IMR-90 (cell line): ENCODE measurements around the gene FANK1. TPM values are rescaled to one million over a fixed set of nuclear protein-coding genes. Genes with fewer than 3 reads are reported as not detected.
"Not testable (repeated sequence)": the region's sequence is repeated elsewhere in the genome, so short reads cannot be mapped to it uniquely, and the experiment has no call there.

ENCODE experiments used
- ATAC-seq: fragments of 200-7000 bp; cut with Tn5 transposase; 2 replicates; pipeline ENCODE4 v1.9.1; 2020; ENCODE audit warnings: low read depth, mild to moderate bottlenecking, moderate library complexity
- BruUV-seq: library from RNA; stranded (reverse); fragments of 400-500 nt; replicated peaks from 2 replicates; lab custom pipeline; 2021; lab: Mats Ljungman, UMichigan
- CTCF ChIA-PET: fragments of 300-600 bp; formaldehyde crosslinking; extraction: SDS; loops from one replicate; lab custom pipeline; 2021; ENCODE audit warnings: antibody characterized with exemption; lab: Yijun Ruan, JAX
- POLR2A ChIA-PET: fragments of 300-600 bp; sonication (Branson Sonifier 250); formaldehyde crosslinking; loops from one replicate; lab custom pipeline; 2022; ENCODE audit warnings: antibody characterized with exemption; ENCODE audit not compliant: unreplicated experiment; lab: Charles Lee
- DNase-seq: peaks from one replicate; pipeline ENCODE4 v3.0.0; 2013
- H2AFZ ChIP-seq: replicated peaks from 2 replicates; pipeline ENCODE3; 2013; ENCODE audit warnings: low read length, mild to moderate bottlenecking; ENCODE audit not compliant: poor library complexity
- H2AK5ac ChIP-seq: 2 replicates; pipeline ENCODE4 v1.6.1; 2013; ENCODE audit warnings: low read depth, low read length, inconsistent platforms
- H2AK9ac ChIP-seq: replicated peaks from 2 replicates; pipeline ENCODE3; 2013; ENCODE audit warnings: mild to moderate bottlenecking, low read depth, low read length, moderate library complexity; ENCODE audit not compliant: poor library complexity
- H2BK120ac ChIP-seq: 2 replicates; pipeline ENCODE4 v1.6.1; 2013; ENCODE audit warnings: low read depth, low read length, inconsistent platforms
- H2BK15ac ChIP-seq: 3 replicates; pipeline ENCODE4 v1.6.1; 2013; ENCODE audit warnings: low read depth, low read length, inconsistent platforms
- H2BK20ac ChIP-seq: 2 replicates; pipeline ENCODE4 v1.6.1; 2013; ENCODE audit warnings: low read depth, mild to moderate bottlenecking, inconsistent platforms, low read length, moderate library complexity
- H2BK5ac ChIP-seq: 2 replicates; pipeline ENCODE4 v1.6.1; 2013; ENCODE audit warnings: mild to moderate bottlenecking, low read depth, low read length, inconsistent platforms; ENCODE audit not compliant: poor library complexity, severe bottlenecking
- H3K14ac ChIP-seq: replicated peaks from 2 replicates; pipeline ENCODE4 v1.6.1; 2013; ENCODE audit warnings: low read depth, low read length, inconsistent platforms
- H3K18ac ChIP-seq: 2 replicates; pipeline ENCODE4 v1.6.1; 2013; ENCODE audit warnings: low read depth, low read length, control low read depth
- H3K23ac ChIP-seq: 2 replicates; pipeline ENCODE4 v1.6.1; 2013; ENCODE audit warnings: low read depth, low read length, inconsistent platforms
- H3K27ac ChIP-seq: 2 replicates; pipeline ENCODE4 v1.5.1; 2013; ENCODE audit warnings: mild to moderate bottlenecking, control low read depth, low read length; ENCODE audit not compliant: insufficient read depth
- H3K27me3 ChIP-seq: 2 replicates; pipeline ENCODE4 v1.6.1; 2013; ENCODE audit warnings: low read length; ENCODE audit not compliant: control insufficient read depth, insufficient read depth
- H3K36me3 ChIP-seq: 2 replicates; pipeline ENCODE4 v1.6.1; 2013; ENCODE audit warnings: low read length, mixed read lengths; ENCODE audit not compliant: control insufficient read depth, insufficient read depth
- H3K4ac ChIP-seq: 2 replicates; pipeline ENCODE4 v1.6.1; 2013; ENCODE audit warnings: low read depth, low read length, inconsistent platforms
- H3K4me1 ChIP-seq: 2 replicates; pipeline ENCODE4 v1.6.1; 2013; ENCODE audit warnings: low read length, mixed read lengths; ENCODE audit not compliant: control insufficient read depth, insufficient read depth
- H3K4me2 ChIP-seq: 2 replicates; pipeline ENCODE4 v1.6.1; 2013; ENCODE audit warnings: low read depth, mild to moderate bottlenecking, control low read depth, low read length, moderate library complexity
- H3K4me3 ChIP-seq: 2 replicates; pipeline ENCODE4 v1.5.1; 2013; ENCODE audit warnings: low read depth, mild to moderate bottlenecking, control low read depth, low read length, moderate library complexity; ENCODE audit not compliant: insufficient read depth
- H3K56ac ChIP-seq: 2 replicates; pipeline ENCODE4 v1.6.1; 2013; ENCODE audit warnings: low read length, inconsistent platforms; ENCODE audit not compliant: insufficient read depth; ENCODE audit errors: extremely low read depth
- H3K79me1 ChIP-seq, 2 experiments: 2 replicates each; pipeline ENCODE4 v1.6.1; 2013; ENCODE audit warnings: low read length in 2 of 2, inconsistent platforms in 1 of 2, low read depth in 1 of 2
- H3K9ac ChIP-seq: 2 replicates; pipeline ENCODE4 v1.6.1; 2013; ENCODE audit warnings: low read depth, low read length, control low read depth
- H3K9me1 ChIP-seq: 2 replicates; pipeline ENCODE4 v1.6.1; 2013; ENCODE audit warnings: low read length, inconsistent platforms; ENCODE audit not compliant: insufficient read depth
- H3K9me3 ChIP-seq: 2 replicates; pipeline ENCODE4 v1.6.1; 2013; ENCODE audit warnings: low read length; ENCODE audit not compliant: control insufficient read depth, insufficient read depth
- H4K20me1 ChIP-seq: 2 replicates; pipeline ENCODE4 v1.6.1; 2013; ENCODE audit warnings: low read length, inconsistent platforms; ENCODE audit not compliant: insufficient read depth
- H4K5ac ChIP-seq: 2 replicates; pipeline ENCODE4 v1.6.1; 2013; ENCODE audit warnings: mild to moderate bottlenecking, low read depth, low read length, control low read depth
- H4K8ac ChIP-seq, 2 experiments: 2 replicates each; pipeline ENCODE4 v1.6.1; 2013; ENCODE audit warnings: low read depth in 2 of 2, low read length in 2 of 2, control low read depth in 1 of 2, inconsistent platforms in 1 of 2
- H4K91ac ChIP-seq: 2 replicates; pipeline ENCODE4 v1.6.1; 2013; ENCODE audit warnings: low read depth, low read length, inconsistent platforms; ENCODE audit not compliant: insufficient read depth
- WGBS, 2 experiments: methylation state at CpG; one replicate each; pipeline versions ENCODE4 v1.1.5 to v1.1.7; 2013; ENCODE audit warnings: missing lambda C conversion rate in 2 of 2; ENCODE audit not compliant: insufficient read length in 1 of 2; ENCODE audit errors: extremely low coverage in 2 of 2; 5-methylcytosine and 5-hydroxymethylcytosine counted together
- dilution Hi-C: fragments of 300-500 bp; cut with HindIII; formaldehyde crosslinking; loops from one replicate; pipeline ENCODE4 v1.14.3; 2018; ENCODE audit warnings: low sequenced_read_pairs; ENCODE audit not compliant: unreplicated experiment
- in situ Hi-C: fragments of 300-500 bp; cut with MboI; formaldehyde crosslinking; loops from 3 replicates; pipeline ENCODE4 v1.14.3; 2019; ENCODE audit warnings: low sequenced_read_pairs, inconsistent platforms, mixed read lengths
- intact Hi-C: fragments of 100-400 bp; cut with micrococcal nuclease; formaldehyde crosslinking; loops from 2 replicates; pipeline ENCODE4 v1.10.0; 2022
- polyA plus RNA-seq, 3 experiments: library from polyadenylated mRNA; depleted of rRNA; stranded (reverse); fragments of >200 nt; gene quantifications; 2 replicates each; pipeline ENCODE4 v1.2.3, GENCODE V29; 2012; ENCODE audit warnings: low replicate concordance in 1 of 3
- total RNA-seq: library from RNA; depleted of rRNA; stranded (reverse); fragments of >200 nt; gene quantifications from 2 replicates; pipeline ENCODE4 v1.2.3, GENCODE V29; 2012

The FANK1 gene
- total and polyA plus RNA-seq, 2 of the 4 experiments (the other 2 are of a cell fraction) = 0.90 to 2.2 TPM

GRCh38 chr10:125905069-125905994 is 9.0 kb downstream of the FANK1 start:
- H2AFZ ChIP-seq, H3K4ac ChIP-seq, H3K18ac ChIP-seq, H3K4me1 ChIP-seq, H3K36me3 ChIP-seq, H3K9me3 ChIP-seq, H2AK5ac ChIP-seq, H4K91ac ChIP-seq, H3K4me2 ChIP-seq, H2BK15ac ChIP-seq, H2BK20ac ChIP-seq, H2AK9ac ChIP-seq, POLR2A ChIA-PET, H4K5ac ChIP-seq, dilution Hi-C loops, H2BK120ac ChIP-seq, H3K14ac ChIP-seq, in situ Hi-C loops, H4K8ac ChIP-seq, DNase-seq, BruUV-seq, H2BK5ac ChIP-seq, ATAC-seq, H3K9me1 ChIP-seq, H3K27ac ChIP-seq, H3K23ac ChIP-seq, H3K9ac ChIP-seq, H3K27me3 ChIP-seq, intact Hi-C loops, H4K20me1 ChIP-seq, H3K56ac ChIP-seq, H3K79me1 ChIP-seq, H3K4me3 ChIP-seq: not testable (repeated sequence)
- WGBS, 2 experiments = 80% methylated on average over 2 of the region's 5 CpGs; no CpG with 5 or more reads in 1 of the 2 experiments
- CTCF ChIA-PET = interaction anchor here (0.6 kb wide), 1 partner anchor 487 kb away, joined by 4 read pairs; no protein-coding TSS in a partner anchor

DNA sequence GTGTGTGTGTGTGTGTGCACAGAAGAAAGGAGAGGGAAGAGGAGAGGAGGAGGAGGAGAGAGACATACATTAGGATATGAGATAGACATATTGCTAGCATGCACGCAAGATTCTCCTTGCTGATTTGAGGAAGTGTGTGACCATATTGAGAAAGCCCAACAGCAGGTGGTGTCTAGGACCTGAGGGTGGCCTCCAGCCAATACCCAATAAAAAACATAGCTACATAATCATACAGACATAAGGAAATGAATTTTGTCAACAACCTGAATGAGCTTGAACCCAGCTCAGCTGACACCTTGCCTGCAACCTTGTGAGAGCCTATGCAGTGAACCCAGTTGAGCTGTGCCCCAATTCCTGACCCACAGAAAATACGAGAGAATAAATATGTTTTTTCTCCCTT is 11.2 kb downstream of the FANK1 start:
- H3K9ac ChIP-seq, dilution Hi-C loops, H2AK9ac ChIP-seq, H3K4me3 ChIP-seq, POLR2A ChIA-PET, H4K5ac ChIP-seq, H3K27ac ChIP-seq, DNase-seq, H2AFZ ChIP-seq, H3K4me1 ChIP-seq, BruUV-seq, H3K23ac ChIP-seq, H2AK5ac ChIP-seq, H3K9me3 ChIP-seq, H2BK120ac ChIP-seq, H3K4me2 ChIP-seq, H3K56ac ChIP-seq, H3K14ac ChIP-seq, H3K79me1 ChIP-seq, intact Hi-C loops, H2BK15ac ChIP-seq, in situ Hi-C loops, H4K91ac ChIP-seq, H3K9me1 ChIP-seq, H3K27me3 ChIP-seq, H3K4ac ChIP-seq, ATAC-seq, H3K36me3 ChIP-seq, H4K20me1 ChIP-seq, H2BK5ac ChIP-seq, H2BK20ac ChIP-seq, H4K8ac ChIP-seq, H3K18ac ChIP-seq, CTCF ChIA-PET: not testable (repeated sequence)
- no CpG with 5 or more reads among the region's 2 CpGs for WGBS, 2 experiments
